HG03575 (cell line): ENCODE data around the gene MZB1.

ENCODE experiments used
- ATAC-seq: cut with Tn5 transposase; IDR thresholded peaks from one replicate; pipeline ENCODE4 v1.9.1; 2021; ENCODE audit not compliant: unreplicated experiment, insufficient number of reproducible peaks, low FRiP score; ENCODE audit errors: extremely low read depth

The MZB1 gene, protein sequence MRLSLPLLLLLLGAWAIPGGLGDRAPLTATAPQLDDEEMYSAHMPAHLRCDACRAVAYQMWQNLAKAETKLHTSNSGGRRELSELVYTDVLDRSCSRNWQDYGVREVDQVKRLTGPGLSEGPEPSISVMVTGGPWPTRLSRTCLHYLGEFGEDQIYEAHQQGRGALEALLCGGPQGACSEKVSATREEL

DNA sequence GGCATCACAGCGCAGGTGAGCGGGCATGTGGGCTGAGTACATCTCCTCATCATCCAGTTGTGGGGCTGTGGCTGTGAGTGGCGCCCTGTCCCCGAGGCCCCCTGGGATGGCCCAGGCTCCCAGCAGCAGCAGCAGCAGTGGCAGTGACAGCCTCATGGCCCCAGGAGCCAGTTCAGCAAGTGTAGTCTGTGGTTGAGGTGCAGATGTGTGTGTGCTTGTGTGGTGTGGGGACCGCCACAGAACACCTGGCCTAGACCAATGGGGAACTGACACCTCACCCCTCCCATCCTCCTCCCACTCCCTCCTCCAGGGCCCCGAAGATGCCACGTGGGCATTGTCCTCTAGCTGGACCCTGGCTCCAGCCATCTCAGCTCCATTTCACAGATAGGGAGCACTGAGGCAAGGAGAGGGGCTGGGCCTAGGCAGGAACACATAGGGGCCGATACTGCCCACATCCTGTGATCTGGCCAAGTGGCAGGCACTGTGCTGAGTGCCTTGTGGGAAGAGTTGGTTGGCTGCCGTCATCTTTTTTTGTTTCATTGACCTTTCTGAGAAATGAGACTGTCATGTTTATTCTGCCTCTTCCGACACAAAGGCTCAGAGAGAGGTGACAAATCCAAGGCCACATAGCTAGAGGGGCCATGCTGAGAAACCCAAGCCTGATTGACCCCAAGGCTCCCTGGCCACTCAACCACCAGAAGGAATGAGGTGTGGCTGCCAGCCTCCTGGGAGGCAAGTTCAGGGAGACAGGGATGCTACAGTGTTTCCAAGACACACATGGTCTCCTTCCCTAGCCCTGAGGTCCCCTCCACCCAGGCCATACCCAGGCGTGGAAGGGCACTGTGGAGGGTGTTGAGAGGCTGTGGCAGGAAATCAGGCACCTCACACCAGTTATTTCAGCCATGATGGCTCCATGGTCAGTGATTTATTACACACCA, at the start of gene MZB1:
Gene MZB1, minus strand, starts transcription at position 213 of the 938 bp plus-strand sequence. Its CDS starts 57 bp downstream, at position 156.
- ATAC-seq = peak; percentile 23

DNA sequence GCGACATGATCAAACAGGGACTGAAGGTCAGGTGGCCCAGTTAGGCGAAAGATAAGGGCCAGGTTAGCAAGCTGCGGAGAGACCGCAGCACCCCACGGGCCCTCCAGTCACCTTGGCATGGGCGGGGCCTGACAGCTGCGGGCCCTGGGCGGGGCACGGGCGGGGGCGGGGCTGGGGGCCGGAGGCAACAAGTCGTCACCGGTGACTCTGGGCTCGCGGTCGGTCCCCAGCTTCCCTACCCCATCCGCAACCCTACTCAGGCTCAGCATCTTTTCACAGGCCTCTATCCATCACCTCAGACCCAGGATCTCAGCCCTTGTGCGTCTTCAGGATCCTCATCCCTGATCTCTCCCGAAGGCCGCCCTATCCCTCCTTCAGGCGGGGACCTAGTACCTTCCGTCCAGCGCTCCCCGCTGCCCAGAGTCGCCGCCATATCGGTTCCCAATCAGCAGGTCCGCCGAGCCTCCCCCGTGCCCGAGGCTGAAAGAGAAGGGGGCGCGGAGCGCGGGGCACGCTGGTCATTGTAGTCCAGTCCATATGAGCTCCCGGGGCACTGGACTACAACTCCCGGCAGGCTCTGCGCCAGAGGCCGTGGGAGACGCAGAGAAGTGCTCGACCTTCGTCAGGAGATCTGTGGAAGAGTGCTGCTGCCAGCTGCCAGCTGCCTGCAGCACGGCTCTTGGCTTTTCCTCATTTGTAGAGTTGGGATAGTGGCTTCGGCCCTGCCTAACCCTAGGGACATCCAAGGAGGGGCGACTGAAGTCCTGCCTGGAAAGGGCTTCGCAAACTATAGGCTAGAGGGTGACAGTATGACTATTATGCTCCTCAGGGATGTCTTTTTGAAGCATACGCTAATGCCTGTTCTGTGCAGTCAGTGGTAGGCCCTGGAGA, 49.5 kb upstream of the MZB1 start, which contains the start of gene DNAJC18:
Gene DNAJC18, minus strand, starts transcription at position 513 of the 891 bp plus-strand sequence. Its CDS starts 80 bp downstream, at position 433.
- peak; percentile 51 for ATAC-seq

DNA sequence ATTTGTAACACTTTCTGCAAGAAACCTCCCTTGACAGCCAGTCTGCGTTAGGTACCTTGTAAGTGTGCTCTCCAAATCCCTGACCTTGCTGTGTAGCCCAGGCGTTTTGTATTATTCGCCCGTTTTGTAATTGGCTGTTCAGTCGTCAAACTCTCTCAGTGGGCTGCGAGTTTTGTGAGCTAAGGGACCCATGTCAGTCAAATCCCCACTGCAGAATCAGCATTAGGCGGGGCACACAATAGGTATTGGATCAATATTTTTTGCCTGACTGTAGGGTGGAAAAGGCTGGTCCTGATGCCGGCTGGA, 48.9 kb upstream of the MZB1 start:
- ATAC-seq = no peak

DNA sequence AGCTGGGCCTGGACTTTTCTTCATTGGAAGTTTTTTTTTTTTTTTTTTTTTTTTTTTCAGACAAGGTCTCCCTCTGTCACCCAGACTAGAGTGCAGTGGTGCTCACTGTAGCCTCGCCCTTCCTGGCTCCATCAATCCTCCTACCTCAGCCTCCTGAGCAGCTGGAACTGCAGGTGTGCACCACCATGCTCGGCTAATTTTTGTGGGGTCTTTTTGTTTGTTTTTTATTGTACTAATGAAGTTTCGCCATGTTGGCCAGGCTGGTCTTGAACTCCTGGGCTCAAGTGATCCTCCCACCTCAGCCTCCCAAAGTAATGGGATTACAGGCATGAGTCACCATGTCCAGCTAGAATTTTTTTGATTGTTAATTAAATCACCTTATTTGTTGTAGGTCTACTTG, 46.0 kb upstream of the MZB1 start:
- ATAC-seq = no peak

DNA sequence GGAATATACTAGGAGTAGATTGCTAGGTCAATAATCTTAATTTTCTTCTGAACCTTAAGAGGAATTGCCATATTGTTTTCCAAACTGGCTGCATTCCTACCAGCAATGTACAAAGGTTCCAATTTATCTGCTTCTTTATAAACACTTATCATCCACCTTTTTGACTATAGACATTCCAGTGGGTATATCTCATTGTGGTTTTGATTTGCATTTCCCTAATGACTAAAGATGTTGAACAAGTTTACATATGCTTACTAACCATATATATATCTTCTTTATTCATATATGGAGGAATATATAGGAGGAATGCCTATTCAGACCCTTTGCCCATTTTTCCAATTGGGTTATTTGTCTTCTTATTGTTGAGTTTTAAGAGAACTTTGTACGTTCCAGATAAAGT, 42.0 kb upstream of the MZB1 start:
- no peak for ATAC-seq

DNA sequence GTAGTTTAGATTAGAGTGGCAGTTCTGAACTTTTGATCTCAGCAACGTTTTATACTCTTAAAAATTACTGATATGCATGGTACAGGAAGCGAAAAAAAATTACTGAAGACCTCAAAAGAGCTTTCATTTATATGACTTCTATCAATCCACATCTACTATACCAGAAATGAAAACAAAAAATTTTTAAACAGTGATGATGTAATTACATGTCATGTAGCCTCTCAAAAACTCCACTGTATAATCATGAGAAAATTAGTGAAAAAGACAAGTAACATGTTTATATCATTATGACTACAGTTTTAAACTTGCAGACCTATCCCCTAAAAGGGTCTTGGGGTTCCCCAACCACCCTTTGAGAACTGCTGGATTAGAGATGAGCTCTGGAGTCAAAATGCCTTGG, 40.3 kb upstream of the MZB1 start:
- no peak for ATAC-seq

DNA sequence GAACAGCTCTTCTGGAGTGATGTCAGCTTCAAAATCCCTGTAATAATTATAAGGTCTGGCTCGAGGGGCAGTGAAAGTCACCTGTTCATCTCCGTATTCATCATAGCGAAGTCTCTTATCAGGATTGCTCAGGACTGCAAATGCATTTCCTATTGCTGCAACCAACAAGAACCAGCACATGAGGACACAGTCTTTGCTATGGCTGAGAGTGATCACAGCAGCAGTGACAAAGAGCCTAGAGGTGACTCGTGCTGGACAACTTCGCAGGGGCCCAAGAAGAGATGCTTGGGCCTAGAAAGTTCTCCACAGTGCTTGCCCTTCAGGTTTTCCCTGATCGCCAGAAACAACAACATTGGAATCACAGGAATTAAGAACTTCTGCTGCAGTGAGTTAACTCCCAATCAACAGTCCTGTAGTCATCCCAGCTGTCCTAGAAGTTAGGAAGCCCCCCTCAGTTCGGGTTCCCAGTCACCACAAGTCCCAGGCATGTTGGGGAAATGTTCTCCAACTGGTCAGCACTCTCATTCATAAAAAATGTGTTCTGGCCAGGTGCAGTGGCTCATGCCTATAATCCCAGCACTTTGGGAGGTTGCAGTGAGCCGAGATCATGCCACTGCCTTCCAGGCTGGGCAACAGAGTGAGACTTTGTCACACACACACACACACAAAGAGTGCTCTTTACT, 36.6 kb upstream of the MZB1 start:
- ATAC-seq = no peak

DNA sequence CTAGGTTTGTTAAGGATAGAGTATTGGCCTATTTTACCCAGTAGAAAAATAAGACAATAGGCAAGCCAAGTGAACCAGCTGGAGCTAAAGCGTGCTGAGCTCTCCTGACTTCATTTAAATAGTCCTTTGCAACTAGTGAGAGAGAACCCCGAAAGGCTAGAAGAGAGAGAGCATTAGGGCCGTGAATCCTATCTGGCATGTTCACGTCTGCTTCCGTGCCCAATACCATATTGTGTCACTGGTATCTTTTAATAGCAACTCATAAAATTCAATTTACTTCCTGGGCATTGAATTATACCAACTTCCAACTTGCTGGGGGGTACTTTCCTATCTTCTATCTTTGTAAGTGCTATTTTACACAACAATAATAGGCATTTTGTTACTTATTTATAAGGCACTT, 35.8 kb upstream of the MZB1 start:
- no peak for ATAC-seq

DNA sequence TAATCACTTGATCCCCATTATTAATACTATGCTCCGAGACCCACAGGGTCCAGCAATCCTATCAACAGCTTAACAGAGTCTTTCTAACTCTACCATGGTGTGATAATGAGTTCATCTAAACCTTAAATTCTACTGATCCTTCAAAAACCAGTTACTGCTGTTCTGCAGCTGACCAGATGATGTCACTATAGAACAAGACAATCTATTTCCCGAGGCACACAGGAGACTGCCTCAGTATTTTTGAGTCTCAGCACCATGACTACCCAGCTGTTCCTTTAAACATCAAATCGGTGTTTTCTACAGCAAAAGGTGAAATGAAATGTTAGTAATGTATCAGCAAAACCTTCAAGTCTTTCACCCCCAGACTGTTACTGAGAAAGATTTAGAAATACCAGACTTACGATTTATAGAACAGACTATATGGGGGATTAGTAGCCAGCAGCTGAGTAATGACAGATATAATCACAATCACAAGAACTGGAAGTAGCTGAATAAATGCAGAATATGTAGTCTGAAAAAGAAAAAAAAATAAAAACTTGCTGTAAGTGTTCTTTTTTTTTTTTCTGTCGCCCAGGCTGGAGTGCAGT, 32.7 kb upstream of the MZB1 start:
- no peak for ATAC-seq

DNA sequence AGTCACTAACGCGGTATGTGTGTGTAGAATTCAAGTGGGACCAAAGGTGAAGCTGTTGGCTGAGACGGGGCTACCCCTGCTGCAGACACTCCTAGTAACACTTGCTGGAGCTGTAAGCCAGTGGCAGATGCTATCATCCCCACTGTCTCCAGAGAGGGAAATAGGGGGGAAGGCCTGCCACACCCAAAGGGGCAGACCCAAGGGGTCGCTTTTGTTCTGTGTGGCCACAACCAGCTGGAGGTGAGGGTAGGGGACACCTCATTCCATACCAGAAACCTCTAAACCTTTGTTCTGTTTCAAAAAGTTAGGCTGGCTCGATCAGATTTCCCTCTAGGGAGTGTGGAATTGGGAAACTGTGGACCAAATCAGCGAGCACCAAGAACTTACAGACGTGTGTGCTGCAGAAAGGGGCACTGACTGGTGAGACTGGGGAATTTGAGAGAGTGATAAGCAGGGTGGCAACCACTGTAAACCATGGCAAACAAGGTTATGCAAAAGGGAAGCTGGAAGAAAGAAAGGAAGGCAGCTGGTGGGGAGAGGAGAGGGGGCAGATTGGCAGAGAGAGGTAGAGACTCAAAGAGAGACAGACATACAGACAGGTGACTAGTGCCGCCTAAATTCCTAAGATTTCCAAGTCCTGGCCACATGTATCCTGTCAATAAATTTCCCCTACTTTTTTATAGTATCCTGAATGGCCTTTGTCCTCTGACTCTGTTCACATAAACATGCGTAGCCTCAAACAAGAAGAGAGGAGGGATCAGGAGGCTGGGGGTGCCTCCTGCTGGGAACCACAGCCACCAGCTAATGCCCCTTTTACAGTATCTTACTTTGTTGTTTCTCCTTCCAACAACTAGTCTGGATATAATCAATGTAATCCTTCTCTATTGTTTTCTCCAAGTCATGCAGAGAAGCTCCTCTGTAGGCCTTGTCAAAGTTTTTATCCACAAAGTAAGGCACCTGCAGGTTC, 29.8 kb upstream of the MZB1 start:
- ATAC-seq = no peak

DNA sequence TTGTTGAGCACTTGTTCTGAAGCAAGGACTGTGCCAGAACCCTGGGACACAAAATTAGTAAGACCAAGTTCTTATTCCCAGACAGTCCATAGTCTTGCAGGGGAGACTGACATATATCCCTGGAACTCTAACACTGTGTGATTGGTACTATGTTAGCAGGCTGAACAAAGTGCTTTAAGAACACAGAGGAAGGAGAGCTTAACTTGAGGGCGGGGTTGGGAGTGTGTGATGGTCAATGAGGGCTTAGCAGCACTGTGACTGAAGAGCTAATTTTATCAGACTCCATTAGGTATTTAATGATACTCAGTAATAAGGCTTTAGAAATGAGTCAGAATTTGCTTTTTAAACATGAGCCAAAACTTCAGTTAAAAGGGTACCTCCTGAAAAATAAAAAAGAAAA, 29.1 kb upstream of the MZB1 start:
- no peak for ATAC-seq

DNA sequence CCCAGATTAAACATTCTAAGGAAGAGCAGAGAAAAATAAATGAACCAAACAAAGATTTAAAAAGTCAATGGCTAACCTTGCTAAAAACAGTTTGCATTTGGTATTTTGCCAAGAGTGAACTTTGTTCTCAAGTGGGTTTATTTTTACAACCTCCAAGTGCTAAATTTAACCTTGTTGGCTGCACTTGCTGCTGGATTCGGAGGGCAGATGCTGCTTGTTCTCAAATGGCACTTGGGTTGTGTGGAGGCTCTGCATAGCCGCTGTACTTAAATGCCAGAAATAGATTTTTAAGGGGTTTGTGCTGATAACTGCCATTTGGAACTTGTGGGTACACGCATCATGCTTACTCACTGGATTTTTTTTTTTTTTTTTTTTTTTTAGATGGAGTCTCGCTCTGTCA, 27.5 kb upstream of the MZB1 start:
- no peak for ATAC-seq

DNA sequence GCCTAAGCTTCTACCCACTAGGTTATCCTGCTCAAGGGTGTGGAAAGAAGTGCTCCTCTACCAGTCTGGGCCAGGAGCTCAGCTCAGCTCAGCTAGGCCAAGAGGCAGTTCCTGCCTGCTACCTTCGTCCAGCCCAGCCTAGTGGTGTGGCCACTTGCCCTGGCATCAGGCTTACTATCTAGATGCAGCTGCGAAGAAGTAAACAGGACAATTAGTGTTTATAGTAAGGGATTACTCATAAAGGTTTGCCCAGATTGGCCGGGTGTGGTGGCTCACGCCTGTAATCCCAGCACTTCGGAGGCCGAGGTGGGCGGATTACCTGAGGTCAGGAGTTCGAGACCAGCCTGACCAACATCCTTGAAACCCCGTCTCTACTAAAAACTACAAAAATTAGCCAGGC, 26.9 kb upstream of the MZB1 start:
- ATAC-seq = no peak

DNA sequence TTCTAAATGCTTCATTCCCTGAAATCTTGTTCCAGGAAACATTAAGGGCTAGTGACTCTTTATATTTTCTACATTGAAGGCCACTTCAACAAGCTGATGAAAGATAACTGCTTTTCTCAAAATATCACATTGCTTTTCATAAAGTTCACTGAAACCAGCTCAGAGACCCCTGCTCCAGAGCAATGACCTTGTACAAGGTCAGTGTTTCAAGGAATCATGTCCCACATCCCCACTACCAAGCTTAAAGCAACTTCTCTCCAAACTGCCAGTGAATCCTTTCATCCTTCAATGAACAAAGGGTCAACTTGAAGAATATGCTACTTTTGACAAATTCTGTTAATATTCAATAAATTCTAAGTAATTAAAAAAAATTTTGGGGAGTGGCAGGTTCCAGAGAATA, 26.2 kb upstream of the MZB1 start:
- ATAC-seq = no peak

DNA sequence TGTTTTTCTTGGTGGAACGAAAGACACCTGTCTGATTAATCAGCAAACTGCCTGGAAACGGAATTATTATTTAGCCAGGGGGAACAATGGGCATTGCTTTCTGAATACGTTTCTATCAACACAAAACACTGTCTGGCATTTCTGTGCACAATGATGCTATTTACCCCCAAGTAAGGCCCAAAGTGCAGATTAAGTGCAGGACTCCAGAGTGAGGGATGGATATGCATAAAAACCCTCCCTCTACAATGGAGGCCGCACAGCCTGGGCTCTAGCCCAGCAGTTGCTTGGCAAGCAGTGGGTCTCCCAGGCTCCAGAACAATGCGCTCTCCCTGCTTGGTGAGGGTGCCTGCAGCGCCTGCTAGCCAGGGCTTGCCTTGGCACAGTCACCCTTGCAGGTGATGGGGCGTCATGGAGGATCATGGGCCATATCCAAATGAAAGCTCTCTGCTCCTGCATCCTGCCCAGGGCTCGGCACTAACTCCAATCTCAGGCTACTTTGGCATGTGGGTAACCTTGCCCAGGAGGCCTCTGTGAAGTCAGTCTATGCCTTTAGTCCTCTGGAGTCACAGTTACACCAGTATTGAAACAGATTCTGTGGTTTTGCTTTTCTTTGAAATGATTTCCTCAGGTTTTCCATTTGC, 25.6 kb upstream of the MZB1 start:
- no peak for ATAC-seq

DNA sequence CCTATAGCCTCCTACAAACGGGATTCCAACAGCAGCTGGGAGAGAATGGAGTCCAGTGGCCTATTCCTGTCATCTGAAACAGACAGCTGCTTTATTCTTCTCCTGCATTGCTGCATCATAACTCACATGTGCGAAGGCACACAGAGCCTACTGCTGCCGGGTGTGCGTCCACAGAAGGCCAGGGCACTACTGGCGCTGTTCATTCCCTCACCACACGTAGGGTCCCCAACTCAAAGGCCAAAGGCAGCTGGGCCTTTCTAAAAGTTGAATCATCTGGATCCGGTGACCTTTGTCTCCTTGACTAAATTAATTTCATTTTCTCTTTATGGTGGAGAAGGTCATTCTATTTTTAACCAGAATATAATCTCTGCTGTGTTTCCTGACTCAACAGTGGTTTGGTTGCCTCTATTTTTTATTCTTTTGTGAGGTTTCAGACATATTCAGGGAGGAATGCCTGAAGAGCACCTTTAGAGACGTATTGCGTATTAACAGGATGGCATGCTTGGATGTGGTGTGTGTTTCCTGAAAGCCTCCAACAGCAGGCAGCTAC, 24.9 kb upstream of the MZB1 start:
- ATAC-seq = no peak

DNA sequence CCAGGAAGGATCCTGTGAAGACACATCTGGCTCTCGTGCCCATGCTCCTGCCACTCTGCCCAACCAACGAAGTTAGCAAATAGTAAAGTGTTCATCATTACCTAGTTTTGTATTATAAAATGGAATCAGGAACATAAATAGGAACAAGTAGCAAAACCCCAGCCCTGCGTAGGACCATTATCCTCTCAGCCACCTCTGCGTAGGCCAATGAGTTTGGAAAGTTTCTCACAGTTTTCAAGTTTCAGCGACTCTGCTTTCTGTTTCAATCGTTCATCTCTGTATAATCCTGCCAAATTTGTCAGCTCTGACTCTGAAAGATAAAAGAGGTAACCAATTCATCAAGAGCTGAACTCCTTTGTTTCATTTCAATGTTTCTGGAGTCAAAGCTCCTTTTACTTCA, 24.2 kb upstream of the MZB1 start:
- no peak for ATAC-seq
